Peyer's patch (tissue), 4 donors: ENCODE data around the gene RRM1. TPM values are rescaled to one million over a fixed set of nuclear protein-coding genes. Genes with fewer than 3 reads are reported as not detected.
A peak's percentile ranks its signal among the peaks of the same experiment; 100 is the strongest.

ENCODE experiments used
- DNase-seq, 3 donors: peaks; one replicate each; pipeline ENCODE4 v3.0.0-alpha.2; 2017 to 2019
- H3K27ac ChIP-seq, 4 donors: fragments of 200-600 bp; sonication (generic); one replicate each; pipeline ENCODE4 v1.5.1; 2016 to 2019
- H3K27me3 ChIP-seq, 2 donors: fragments of 200-600 bp; sonication (generic); one replicate each; pipeline ENCODE4 v1.5.1; 2019
- H3K36me3 ChIP-seq, 3 donors: fragments of 200-600 bp; sonication (generic); one replicate each; pipeline ENCODE4 v1.5.1; 2016 to 2019
- H3K4me1 ChIP-seq, 4 donors: fragments of 200-600 bp; sonication (generic); one replicate each; pipeline ENCODE4 v1.5.1; 2016 to 2019
- H3K4me3 ChIP-seq, 4 donors: fragments of 200-600 bp; sonication (generic); 1 replicate in 3 of 4; 2 replicates in 1 of 4; pipeline ENCODE4 v1.5.1; 2016 to 2019; ENCODE audit warnings: mild to moderate bottlenecking in 1 of 4
- H3K9me3 ChIP-seq, 4 donors: fragments of 200-600 bp; sonication (generic); one replicate each; pipeline ENCODE4 v1.5.1; 2016 to 2019; ENCODE audit warnings: mild to moderate bottlenecking in 1 of 4
- CTCF ChIP-seq, 6 experiments: fragments of 450-650 bp in 4 of 6; fragments of 200-600 bp in 2 of 6; sonication (generic) in 1 of 6; IDR thresholded peaks; one replicate each; pipeline ENCODE4 v1.5.1; 2017 to 2019; ENCODE audit warnings: antibody characterized with exemption in 6 of 6, mild to moderate bottlenecking in 3 of 6, moderate library complexity in 1 of 6
- POLR2A ChIP-seq, 2 donors: fragments of 450-650 bp; IDR thresholded peaks; one replicate each; pipeline ENCODE4 v1.5.1; 2017; ENCODE audit warnings: antibody characterized with exemption in 2 of 2, mild to moderate bottlenecking in 2 of 2, moderate library complexity in 2 of 2
- total RNA-seq, 4 donors: library from RNA; depleted of rRNA; stranded (reverse); fragments of >200 nt; gene quantifications; one replicate each; pipeline ENCODE4 v1.1.0, GENCODE V29; 2016

The RRM1 gene
- total RNA-seq, 4 donors from 2014 or later = 13.3 to 40.5 (median 32.3) TPM

DNA sequence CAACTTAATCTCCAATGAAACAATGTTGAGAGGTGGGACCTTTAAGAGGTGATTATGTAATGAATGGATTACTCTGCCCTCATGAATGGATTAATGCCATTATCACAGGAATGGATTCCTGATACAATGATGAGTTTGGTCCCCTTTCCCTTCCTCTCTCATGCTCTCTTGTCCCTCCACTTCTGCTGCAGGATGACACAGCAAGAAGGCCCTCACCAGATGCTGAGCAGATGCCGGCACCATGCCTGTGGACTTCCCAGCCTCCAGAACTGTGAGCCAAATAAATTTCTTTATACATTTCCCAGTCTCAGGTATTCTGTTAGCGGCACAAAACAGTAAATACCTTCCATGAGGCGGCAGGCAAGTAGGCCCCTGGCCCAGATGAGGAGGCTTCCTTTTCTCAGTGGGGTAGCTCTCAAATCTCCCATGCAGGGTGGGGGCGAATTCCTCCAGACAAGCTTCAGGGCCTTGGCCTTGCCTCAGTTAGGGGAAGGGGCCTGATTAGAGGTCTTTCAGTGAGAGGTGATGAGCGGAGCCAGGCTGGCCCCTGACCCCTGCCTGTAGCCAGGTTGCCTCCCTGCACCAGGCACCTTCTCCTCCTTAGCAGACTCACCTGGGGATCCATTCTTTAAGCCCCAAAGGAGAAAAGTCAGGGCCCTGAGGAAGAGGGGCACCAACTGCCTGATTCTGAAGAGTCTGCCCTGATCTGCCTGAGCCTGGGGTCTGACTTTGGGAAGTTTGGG lies 86.0 kb downstream of the RRM1 start:
- Histone ChIP-seq H3K27ac (no peak overlapping the region), H3K36me3 (no peaks in the 10 kb centered on the region), H3K27me3 (no peaks in the 10 kb centered on the region), H3K4me1 (no peaks in the 10 kb centered on the region), H3K4me3 (no peak overlapping the region), H3K9me3 (no peaks in the 10 kb centered on the region)
- DNase-seq = no peak
- TF ChIP-seq CTCF (IDR thresholded peaks at IDR 0.05) = no peak
- no peak for TF ChIP-seq POLR2A (IDR thresholded peaks at IDR 0.05)

DNA sequence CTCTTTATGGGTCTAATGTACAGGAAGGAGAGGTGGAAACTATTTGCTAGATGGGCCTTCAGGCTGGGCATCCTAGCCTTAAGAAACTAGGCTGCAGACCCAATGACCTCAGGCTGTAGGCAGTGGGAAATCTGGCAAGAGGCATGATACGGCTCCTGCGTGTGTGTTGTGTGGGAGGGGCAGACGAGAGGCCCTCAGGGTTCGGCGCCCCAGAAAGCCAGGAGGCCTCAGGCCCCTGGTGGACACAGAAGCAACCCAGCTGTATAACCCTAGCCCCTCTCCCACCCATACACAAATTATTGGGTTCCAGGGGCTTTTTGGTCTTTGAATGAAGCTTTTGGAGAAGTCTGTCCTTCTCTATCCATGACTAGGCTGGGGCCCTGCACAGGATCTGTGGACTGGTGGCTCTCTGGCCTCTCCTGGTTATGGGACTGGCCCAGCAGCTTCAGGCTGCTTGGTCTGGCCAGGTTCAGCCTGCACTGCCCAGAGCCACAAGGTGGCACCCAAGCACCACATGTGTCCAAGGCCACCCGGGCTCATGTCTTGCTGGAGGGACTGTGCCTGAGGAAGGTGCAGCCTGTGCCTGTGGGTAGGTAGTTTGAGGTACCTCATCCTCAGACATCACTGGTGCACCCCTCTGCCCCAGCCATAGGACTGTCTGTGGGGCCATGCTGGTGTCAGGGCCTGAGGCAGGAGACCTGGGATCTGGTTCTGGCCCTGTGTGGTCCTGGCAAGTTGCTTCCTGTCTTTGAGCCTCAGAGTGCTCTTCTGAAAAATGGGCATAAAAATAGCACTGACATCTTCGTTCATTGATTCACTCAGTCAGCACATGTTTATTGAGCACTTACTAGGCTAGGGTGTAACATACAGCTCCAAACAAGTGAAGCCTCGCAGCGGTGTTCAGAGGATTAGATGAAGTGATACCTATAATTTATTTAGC lies 87.5 kb downstream of the RRM1 start:
- TF ChIP-seq POLR2A (IDR thresholded peaks at IDR 0.05) (no peak), CTCF (IDR thresholded peaks at IDR 0.05) (peak in 4 of 6 experiments; percentile 35 to 71 (median 59))
- DNase-seq = peak in 2 of 3 donors; percentile 72 to 75
- no peaks in the 10 kb centered on the region for H3K9me3 ChIP-seq
- H3K27ac ChIP-seq = no peak overlapping the region
- no peak overlapping the region for H3K4me3 ChIP-seq
- H3K36me3 ChIP-seq = no peaks in the 10 kb centered on the region
- H3K27me3 ChIP-seq = no peaks in the 10 kb centered on the region
- no peaks in the 10 kb centered on the region for H3K4me1 ChIP-seq

DNA sequence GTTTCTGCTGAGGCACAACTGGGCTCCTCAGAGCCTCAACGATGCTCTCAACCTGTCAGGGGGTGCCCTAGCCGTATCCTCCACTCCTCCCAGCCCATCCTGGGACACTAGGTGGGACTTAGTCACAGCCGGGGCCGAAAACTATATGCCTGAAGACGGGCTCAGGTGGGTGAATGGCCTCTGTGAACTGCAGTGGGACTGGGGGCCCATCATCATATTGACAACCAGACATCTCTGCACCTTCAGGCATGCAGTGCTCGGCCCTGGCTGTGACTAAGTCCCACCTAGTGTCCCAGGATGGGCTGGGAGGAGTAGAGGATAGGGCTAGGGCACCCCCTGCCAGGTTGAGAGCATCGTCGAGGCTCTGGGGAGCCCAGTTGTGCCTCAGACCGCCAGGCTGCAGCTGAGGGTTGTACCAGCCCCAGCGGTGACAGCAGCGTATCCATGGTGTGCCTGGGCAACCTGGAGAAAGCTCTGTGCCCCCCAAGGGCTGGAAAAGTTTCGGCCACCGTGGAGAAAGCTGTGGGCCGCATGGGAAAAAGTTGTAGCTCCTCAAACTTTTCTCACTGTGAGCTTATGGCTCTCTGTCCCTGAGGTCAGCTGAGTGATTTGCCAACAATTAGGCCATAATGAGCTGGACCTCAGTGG lies 88.9 kb downstream of the RRM1 start:
- H3K4me1 ChIP-seq = peaks cover 0 to 6% (median 0%) of the 10 kb centered on the region in 4 donors
- no peak overlapping the region for H3K27ac ChIP-seq
- DNase-seq = no peak
- no peaks in the 10 kb centered on the region for H3K9me3 ChIP-seq
- H3K4me3 ChIP-seq = no peak overlapping the region
- TF ChIP-seq CTCF (IDR thresholded peaks at IDR 0.05) (no peak), POLR2A (IDR thresholded peaks at IDR 0.05) (no peak)
- no peaks in the 10 kb centered on the region for H3K36me3 ChIP-seq
- H3K27me3 ChIP-seq = no peaks in the 10 kb centered on the region

DNA sequence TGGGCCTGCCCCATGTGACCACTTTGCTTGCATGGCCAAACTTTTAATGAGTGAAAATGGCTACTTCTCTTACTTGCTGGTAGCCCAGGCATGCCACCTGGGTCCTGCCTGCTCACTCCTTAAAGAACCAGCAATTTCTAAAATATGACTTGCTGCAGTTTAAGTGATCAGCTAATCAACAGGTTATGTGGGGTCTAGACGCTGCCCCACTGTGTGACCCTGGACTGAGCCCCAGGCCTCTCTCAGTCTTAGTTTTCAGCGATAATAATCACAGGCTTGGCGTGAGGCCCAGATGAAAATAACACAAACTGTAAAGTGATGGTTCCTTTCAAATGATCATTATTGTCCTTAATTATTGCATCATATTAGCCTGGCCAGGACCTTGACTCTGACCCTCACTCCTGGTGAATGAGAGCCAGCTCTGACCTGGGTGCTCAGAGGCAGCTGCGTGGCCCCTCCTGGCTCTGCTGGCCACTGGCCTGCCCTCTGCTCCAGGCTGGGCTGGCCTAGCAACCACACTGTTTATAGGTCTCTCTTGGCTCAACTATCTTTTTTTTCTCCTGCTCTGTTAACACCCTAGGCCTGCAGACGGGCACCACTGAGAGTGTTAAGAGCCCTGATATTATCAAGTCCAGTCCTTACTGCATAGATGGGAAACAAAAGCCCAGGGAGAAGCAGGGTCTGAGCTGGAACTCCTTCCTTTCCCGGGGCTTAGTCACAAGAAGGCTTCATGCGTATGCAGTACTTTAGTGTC lies 89.7 kb downstream of the RRM1 start:
- no peak for DNase-seq
- H3K27me3 ChIP-seq = no peaks in the 10 kb centered on the region
- H3K4me3 ChIP-seq = no peak overlapping the region
- no peaks in the 10 kb centered on the region for H3K9me3 ChIP-seq
- no peak for TF ChIP-seq POLR2A (IDR thresholded peaks at IDR 0.05)
- no peak for TF ChIP-seq CTCF (IDR thresholded peaks at IDR 0.05)
- H3K36me3 ChIP-seq = no peaks in the 10 kb centered on the region
- H3K27ac ChIP-seq = no peak overlapping the region
- H3K4me1 ChIP-seq = peaks cover 0 to 6% (median 0%) of the 10 kb centered on the region in 4 donors

DNA sequence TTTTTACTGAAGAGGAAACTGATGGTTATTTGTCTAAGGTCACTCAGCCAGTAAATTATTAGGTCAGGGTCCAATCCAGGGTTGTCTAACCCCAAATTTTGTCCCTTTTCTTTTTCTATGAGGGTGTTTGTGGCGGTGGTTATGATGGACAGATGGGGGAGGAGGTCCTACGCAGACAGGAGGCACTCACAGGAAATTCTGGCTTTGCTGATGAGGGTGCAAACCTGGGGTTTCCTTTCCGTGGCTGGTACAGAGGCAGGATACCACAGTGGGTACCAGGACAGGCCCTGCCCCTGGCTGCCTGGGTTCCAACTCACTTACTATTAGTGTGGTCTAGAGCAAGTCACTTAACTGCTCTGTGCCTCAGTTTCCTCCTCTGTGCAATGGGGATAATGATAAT lies 91.0 kb downstream of the RRM1 start:
- Histone ChIP-seq H3K9me3 (no peaks in the 10 kb centered on the region), H3K4me3 (no peak overlapping the region), H3K27ac (no peak overlapping the region), H3K36me3 (no peaks in the 10 kb centered on the region), H3K27me3 (no peaks in the 10 kb centered on the region), H3K4me1 (peaks cover 0 to 6% (median 0%) of the 10 kb centered on the region in 4 donors)
- no peak for TF ChIP-seq POLR2A (IDR thresholded peaks at IDR 0.05)
- TF ChIP-seq CTCF (IDR thresholded peaks at IDR 0.05) = no peak
- DNase-seq = no peak
